PC-3 (cell line): Measurements from ENCODE around the gene OR8D1. TPM values are rescaled to one million over a fixed set of nuclear protein-coding genes. Genes with fewer than 3 reads are reported as not detected.

Experiments used
- ATAC-seq: fragments of 200-7000 bp; cut with Tn5 transposase; 2 replicates; pipeline ENCODE4 v1.9.1; 2020; ENCODE audit warnings: mild to moderate bottlenecking, moderate library complexity
- BruUV-seq: library from RNA; stranded (reverse); fragments of 400-500 nt; replicated peaks from 2 replicates; lab custom pipeline; 2021; lab: Mats Ljungman, UMichigan
- CTCF ChIA-PET: fragments of 300-600 bp; sonication (Branson Sonifier 250); formaldehyde crosslinking; loops from one replicate; lab custom pipeline; 2022; ENCODE audit warnings: antibody characterized with exemption; lab: Charles Lee
- POLR2A ChIA-PET: fragments of 300-600 bp; sonication (Branson Sonifier 250); formaldehyde crosslinking; loops from one replicate; lab custom pipeline; 2022; ENCODE audit warnings: antibody characterized with exemption; ENCODE audit not compliant: unreplicated experiment; lab: Charles Lee
- DNase-seq: peaks from one replicate; pipeline ENCODE4 v3.0.0-alpha.2; 2015
- H2AFZ ChIP-seq: fragments of 300-600 bp; sonication (generic); 2 replicates; pipeline ENCODE4 v1.6.0; 2016; ENCODE audit warnings: antibody characterized with exemption, low read length
- H3F3A ChIP-seq: fragments of 300-600 bp; sonication (generic); one replicate; pipeline ENCODE4 v1.6.0; 2017; ENCODE audit warnings: antibody characterized with exemption, low read length, control low read depth, mild to moderate bottlenecking; ENCODE audit not compliant: unreplicated experiment
- H3K27ac ChIP-seq: fragments of 300-600 bp; sonication (generic); 2 replicates; pipeline ENCODE4 v1.5.1; 2016; ENCODE audit warnings: mild to moderate bottlenecking, low read length
- H3K27me3 ChIP-seq: fragments of 300-600 bp; sonication (generic); 2 replicates; pipeline ENCODE4 v1.6.1; 2016; ENCODE audit warnings: low read length, mixed read lengths
- H3K36me3 ChIP-seq: fragments of 300-600 bp; sonication (generic); 2 replicates; pipeline ENCODE4 v1.6.1; 2016; ENCODE audit warnings: low read depth, mixed run types, low read length, mixed read lengths
- H3K4me1 ChIP-seq: fragments of 300-600 bp; sonication (generic); 2 replicates; pipeline ENCODE4 v1.5.1; 2016; ENCODE audit warnings: low read length; ENCODE audit not compliant: insufficient read depth
- H3K4me2 ChIP-seq: fragments of 300-600 bp; sonication (generic); 2 replicates; pipeline ENCODE4 v1.6.0; 2016; ENCODE audit warnings: low read length
- H3K4me3 ChIP-seq: fragments of 300-600 bp; sonication (generic); 2 replicates; pipeline ENCODE4 v1.5.1; 2016; ENCODE audit warnings: mild to moderate bottlenecking, low read length, mixed read lengths
- H3K79me2 ChIP-seq: fragments of 300-600 bp; sonication (generic); 2 replicates; pipeline ENCODE4 v1.6.1; 2017; ENCODE audit warnings: low read length, mixed read lengths
- H3K9ac ChIP-seq: fragments of 300-600 bp; sonication (generic); 2 replicates; pipeline ENCODE4 v1.6.0; 2016; ENCODE audit warnings: mild to moderate bottlenecking, low read length
- H3K9me2 ChIP-seq: fragments of 300-600 bp; sonication (generic); replicated peaks from 2 replicates; pipeline ENCODE4 v1.6.1; 2016; ENCODE audit warnings: mixed run types, low read length, mixed read lengths
- H3K9me3 ChIP-seq: fragments of 300-600 bp; sonication (generic); 2 replicates; pipeline ENCODE4 v1.6.1; 2016; ENCODE audit warnings: low read length, mixed read lengths
- H4K20me1 ChIP-seq: fragments of 300-600 bp; sonication (generic); 2 replicates; pipeline ENCODE4 v1.6.1; 2016; ENCODE audit warnings: low read length, mixed read lengths
- EZH2 ChIP-seq: fragments of 300-600 bp; sonication (generic); IDR thresholded peaks from one replicate; pipeline ENCODE4 v1.6.1; 2017; ENCODE audit warnings: antibody characterized with exemption, mild to moderate bottlenecking, low read length; ENCODE audit not compliant: unreplicated experiment
- EZH2phosphoT487 ChIP-seq: fragments of 300-600 bp; sonication (generic); IDR thresholded peaks from 2 replicates; pipeline ENCODE4 v1.6.1; 2018; ENCODE audit warnings: mild to moderate bottlenecking, antibody characterized with exemption, low read length, borderline replicate concordance
- intact Hi-C: fragments of 100-400 bp; cut with micrococcal nuclease; formaldehyde crosslinking; loops from 2 replicates; pipeline ENCODE4 v1.9.0; 2023
- total RNA-seq: library from RNA; depleted of rRNA; stranded (reverse); fragments of >200 nt; gene quantifications from 2 replicates; pipeline ENCODE4 v1.2.3, GENCODE V29; 2014
- TF ChIP-seq, protein P1 (sequence below): fragments of 300-600 bp; sonication (generic); conservative IDR thresholded peaks from 2 replicates; pipeline ENCODE4 v1.5.1; 2017; ENCODE audit warnings: antibody characterized with exemption, low read depth, mild to moderate bottlenecking, low read length

The OR8D1 gene
- total RNA-seq, 1 experiment from 2014 or later = not detected

DNA sequence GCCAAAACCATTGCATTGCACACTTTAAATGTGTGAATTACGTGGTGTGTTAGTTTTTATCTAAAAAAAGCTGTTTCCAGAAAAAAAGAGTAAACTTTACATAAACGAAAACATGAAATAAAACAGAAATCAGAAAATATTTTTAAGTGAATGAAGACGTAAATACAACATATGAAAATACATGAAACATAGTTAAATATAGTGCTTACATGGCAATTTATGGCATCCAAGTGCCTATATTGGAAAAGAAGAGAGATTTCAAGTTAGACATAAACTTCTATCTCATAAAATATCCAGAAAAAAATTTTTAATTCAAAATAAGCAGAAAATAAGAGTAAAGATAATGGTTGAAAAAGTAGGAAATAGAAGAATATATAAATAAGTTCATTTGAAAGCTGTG lies 18.1 kb upstream of the OR8D1 start:
- no peaks in the 10 kb centered on the region for H3K9me2 ChIP-seq
- no peak overlapping the region for H2AFZ ChIP-seq
- intact Hi-C loops = no loop called here
- no peaks in the 10 kb centered on the region for H3K36me3 ChIP-seq
- H3K27me3 ChIP-seq = peaks cover 65% of the 10 kb centered on the region
- no peaks in the 10 kb centered on the region for H4K20me1 ChIP-seq
- no TSS peak for BruUV-seq
- ChIA-PET POLR2A (no interaction called here), CTCF (no interaction called here)
- no peak overlapping the region for H3K9ac ChIP-seq
- H3K4me1 ChIP-seq = no peaks in the 10 kb centered on the region
- H3K27ac ChIP-seq = no peak overlapping the region
- no peaks in the 10 kb centered on the region for H3F3A ChIP-seq
- TF ChIP-seq, protein P1, sequence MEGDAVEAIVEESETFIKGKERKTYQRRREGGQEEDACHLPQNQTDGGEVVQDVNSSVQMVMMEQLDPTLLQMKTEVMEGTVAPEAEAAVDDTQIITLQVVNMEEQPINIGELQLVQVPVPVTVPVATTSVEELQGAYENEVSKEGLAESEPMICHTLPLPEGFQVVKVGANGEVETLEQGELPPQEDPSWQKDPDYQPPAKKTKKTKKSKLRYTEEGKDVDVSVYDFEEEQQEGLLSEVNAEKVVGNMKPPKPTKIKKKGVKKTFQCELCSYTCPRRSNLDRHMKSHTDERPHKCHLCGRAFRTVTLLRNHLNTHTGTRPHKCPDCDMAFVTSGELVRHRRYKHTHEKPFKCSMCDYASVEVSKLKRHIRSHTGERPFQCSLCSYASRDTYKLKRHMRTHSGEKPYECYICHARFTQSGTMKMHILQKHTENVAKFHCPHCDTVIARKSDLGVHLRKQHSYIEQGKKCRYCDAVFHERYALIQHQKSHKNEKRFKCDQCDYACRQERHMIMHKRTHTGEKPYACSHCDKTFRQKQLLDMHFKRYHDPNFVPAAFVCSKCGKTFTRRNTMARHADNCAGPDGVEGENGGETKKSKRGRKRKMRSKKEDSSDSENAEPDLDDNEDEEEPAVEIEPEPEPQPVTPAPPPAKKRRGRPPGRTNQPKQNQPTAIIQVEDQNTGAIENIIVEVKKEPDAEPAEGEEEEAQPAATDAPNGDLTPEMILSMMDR = no peak
- TF ChIP-seq EZH2phosphoT487 (no peak), EZH2 (no peak)
- H3K79me2 ChIP-seq = no peaks in the 10 kb centered on the region
- DNase-seq = no peak
- H3K9me3 ChIP-seq = no peaks in the 10 kb centered on the region
- H3K4me3 ChIP-seq = no peak overlapping the region
- ATAC-seq = no peak
- no peak overlapping the region for H3K4me2 ChIP-seq

DNA sequence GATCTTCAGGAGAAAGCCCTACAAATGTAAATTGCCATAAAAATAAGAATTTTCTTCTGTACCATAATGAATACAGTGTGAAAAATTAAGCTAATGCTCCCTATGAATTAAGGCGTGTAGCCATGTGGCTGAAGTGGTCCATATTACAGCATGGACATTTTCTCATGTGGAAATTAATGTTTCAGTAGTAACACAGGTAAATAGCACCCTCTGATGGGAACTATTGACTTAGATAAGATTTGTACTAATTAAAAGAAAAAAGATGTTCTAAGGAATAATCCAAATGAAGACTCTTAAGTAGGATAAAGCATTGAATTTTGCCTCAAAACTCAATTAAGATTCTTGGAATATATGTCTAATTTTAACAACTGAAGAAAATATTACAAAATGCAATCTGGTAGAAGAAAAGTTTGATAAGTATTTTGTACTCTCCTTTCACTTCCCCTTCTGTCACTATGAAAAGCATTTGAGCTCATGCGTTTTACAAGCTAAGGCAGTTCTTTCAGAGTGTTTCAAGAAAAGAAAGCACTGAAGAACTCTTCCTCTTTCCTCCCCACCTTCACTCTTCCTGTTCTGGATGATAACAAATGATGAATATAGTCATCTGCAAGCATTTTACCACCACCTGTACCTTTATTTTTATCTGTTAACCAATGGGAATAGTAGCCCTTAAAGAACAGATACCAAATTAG lies 16.2 kb upstream of the OR8D1 start:
- CTCF ChIA-PET = no interaction called here

DNA sequence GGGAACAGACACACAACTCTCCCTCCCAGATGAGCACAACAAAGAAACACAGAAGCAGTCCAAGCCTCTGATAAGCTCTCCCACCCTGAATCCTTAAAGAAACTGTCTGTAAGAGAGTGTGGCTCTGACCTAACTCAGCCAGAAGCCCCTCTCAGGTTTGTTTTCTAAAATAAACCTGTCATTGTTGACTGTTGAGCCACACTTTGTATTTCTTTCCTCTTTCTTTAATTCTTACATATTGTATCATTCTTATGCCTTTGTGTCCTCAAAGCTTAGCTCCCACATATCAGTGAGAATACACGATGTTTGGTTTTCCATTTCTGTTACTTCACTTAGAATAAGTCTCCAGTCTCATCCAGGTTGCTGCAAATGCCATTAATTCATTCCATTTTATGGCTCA lies 14.0 kb upstream of the OR8D1 start:
- TF ChIP-seq EZH2phosphoT487 (no peak), EZH2 (no peak)
- TF ChIP-seq, protein P1 = no peak
- no peaks in the 10 kb centered on the region for H3K9me3 ChIP-seq
- H3K36me3 ChIP-seq = no peaks in the 10 kb centered on the region
- CTCF ChIA-PET = no interaction called here
- no peaks in the 10 kb centered on the region for H4K20me1 ChIP-seq
- ATAC-seq = no peak
- H3K27ac ChIP-seq = no peak overlapping the region
- no peaks in the 10 kb centered on the region for H3F3A ChIP-seq
- H3K4me1 ChIP-seq = no peaks in the 10 kb centered on the region
- POLR2A ChIA-PET = no interaction called here
- no TSS peak for BruUV-seq
- H3K4me3 ChIP-seq = no peak overlapping the region
- H2AFZ ChIP-seq = no peak overlapping the region
- DNase-seq = no peak
- no peak overlapping the region for H3K4me2 ChIP-seq
- intact Hi-C loops = no loop called here
- no peaks in the 10 kb centered on the region for H3K79me2 ChIP-seq
- no peak overlapping the region for H3K9ac ChIP-seq
- H3K9me2 ChIP-seq = no peaks in the 10 kb centered on the region
- H3K27me3 ChIP-seq = peaks cover 53% of the 10 kb centered on the region

More for the DNA sequence above, 16.2 kb upstream of the OR8D1 start:
- H3K4me3 ChIP-seq = no peak overlapping the region
- no peaks in the 10 kb centered on the region for H3K9me2 ChIP-seq
- intact Hi-C loops = loop anchor here (1.0 kb wide), 2 partner anchors 222 to 259 kb away; no protein-coding TSS in a partner anchor
- TF ChIP-seq EZH2phosphoT487 (no peak), EZH2 (no peak)
- TF ChIP-seq, protein P1 = peak; percentile 40; the same call in 1 of the 2 replicates
- H3K9ac ChIP-seq = no peak overlapping the region
- H3K79me2 ChIP-seq = no peaks in the 10 kb centered on the region
- no peaks in the 10 kb centered on the region for H4K20me1 ChIP-seq
- no peak overlapping the region for H3K27ac ChIP-seq
- no peaks in the 10 kb centered on the region for H3K9me3 ChIP-seq
- H3F3A ChIP-seq = no peaks in the 10 kb centered on the region
- H3K4me1 ChIP-seq = no peaks in the 10 kb centered on the region
- DNase-seq (peak; percentile 30), ATAC-seq (no peak; the same call in 1 of the 2 replicates)
- BruUV-seq = no TSS peak
- H3K27me3 ChIP-seq = peaks cover 68% of the 10 kb centered on the region
- POLR2A ChIA-PET = no interaction called here
- no peak overlapping the region for H2AFZ ChIP-seq
- no peaks in the 10 kb centered on the region for H3K36me3 ChIP-seq
- H3K4me2 ChIP-seq = no peak overlapping the region
